ENCODE data around the gene NDST1. TPM values are rescaled to one million over a fixed set of nuclear protein-coding genes. Genes with fewer than 3 reads are reported as not detected.

NDST1 gene
- total RNA-seq, 1 donor from 2014 or later = 321 TPM

- no peaks in the 10 kb centered on the region for H3K9me3 ChIP-seq (ENCODE audit: insufficient read depth, low read depth, low read length)
- no peaks in the 10 kb centered on the region for H4K20me1 ChIP-seq (ENCODE audit: insufficient read depth, low read length)
- DNase-seq (ENCODE audit: low read depth) = no peak
- H3K27ac ChIP-seq (ENCODE audit: low read depth, low read length) = no peak overlapping the region
- FAIRE-seq = no peak
- H3K27me3 ChIP-seq (ENCODE audit: insufficient read depth, low read length) = no peaks in the 10 kb centered on the region
- no peaks in the 10 kb centered on the region for H3K79me2 ChIP-seq (ENCODE audit: insufficient read depth, low read length)
- no peak for TF ChIP-seq EZH2 (IDR thresholded peaks at IDR 0.05; ENCODE audit: insufficient read depth, low read length)
- TF ChIP-seq, protein P1, sequence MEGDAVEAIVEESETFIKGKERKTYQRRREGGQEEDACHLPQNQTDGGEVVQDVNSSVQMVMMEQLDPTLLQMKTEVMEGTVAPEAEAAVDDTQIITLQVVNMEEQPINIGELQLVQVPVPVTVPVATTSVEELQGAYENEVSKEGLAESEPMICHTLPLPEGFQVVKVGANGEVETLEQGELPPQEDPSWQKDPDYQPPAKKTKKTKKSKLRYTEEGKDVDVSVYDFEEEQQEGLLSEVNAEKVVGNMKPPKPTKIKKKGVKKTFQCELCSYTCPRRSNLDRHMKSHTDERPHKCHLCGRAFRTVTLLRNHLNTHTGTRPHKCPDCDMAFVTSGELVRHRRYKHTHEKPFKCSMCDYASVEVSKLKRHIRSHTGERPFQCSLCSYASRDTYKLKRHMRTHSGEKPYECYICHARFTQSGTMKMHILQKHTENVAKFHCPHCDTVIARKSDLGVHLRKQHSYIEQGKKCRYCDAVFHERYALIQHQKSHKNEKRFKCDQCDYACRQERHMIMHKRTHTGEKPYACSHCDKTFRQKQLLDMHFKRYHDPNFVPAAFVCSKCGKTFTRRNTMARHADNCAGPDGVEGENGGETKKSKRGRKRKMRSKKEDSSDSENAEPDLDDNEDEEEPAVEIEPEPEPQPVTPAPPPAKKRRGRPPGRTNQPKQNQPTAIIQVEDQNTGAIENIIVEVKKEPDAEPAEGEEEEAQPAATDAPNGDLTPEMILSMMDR (IDR thresholded peaks at IDR 0.05; ENCODE audit: insufficient read depth, low read depth, low read length) = no peak
- H3K9ac ChIP-seq (ENCODE audit: low read length) = no peak overlapping the region
- peaks cover 28% of the 10 kb centered on the region for H3K4me1 ChIP-seq (ENCODE audit: insufficient read depth, low read length)
- Mint-ChIP-seq H3K27me3 (ENCODE audit: low read depth, unreplicated experiment) (peaks cover 14% of the 10 kb centered on the region), H3K4me1 (ENCODE audit: low read depth, unreplicated experiment) (peaks cover 19% of the 10 kb centered on the region), H3K9me3 (ENCODE audit: unreplicated experiment) (no peaks in the 10 kb centered on the region), H3K36me3 (ENCODE audit: low read depth, unreplicated experiment) (no peaks in the 10 kb centered on the region), H3K4me3 (ENCODE audit: unreplicated experiment) (no peak overlapping the region), H3K27ac (ENCODE audit: unreplicated experiment) (no peak overlapping the region)
- H2AFZ ChIP-seq (ENCODE audit: low read depth, low read length) = no peak overlapping the region
- H3K36me3 ChIP-seq (ENCODE audit: insufficient read depth, low read length) = no peaks in the 10 kb centered on the region
- no peak overlapping the region for H3K4me2 ChIP-seq (ENCODE audit: low read length)
- H3K4me3 ChIP-seq (ENCODE audit: insufficient read depth, low read depth, low read length) = no peak overlapping the region
These were observed 90.1 kb downstream of the NDST1 start for GRCh38 chr5:150598006-150598405.

GRCh38 chr5:150598821-150599273 lies 90.9 kb downstream of the NDST1 start:
- Histone ChIP-seq H3K36me3 (ENCODE audit: insufficient read depth, low read length) (no peaks in the 10 kb centered on the region), H3K4me2 (ENCODE audit: low read length) (no peak overlapping the region), H3K79me2 (ENCODE audit: insufficient read depth, low read length) (no peaks in the 10 kb centered on the region), H3K27me3 (ENCODE audit: insufficient read depth, low read length) (no peaks in the 10 kb centered on the region), H3K9ac (ENCODE audit: low read length) (no peak overlapping the region), H4K20me1 (ENCODE audit: insufficient read depth, low read length) (no peaks in the 10 kb centered on the region), H3K4me1 (ENCODE audit: insufficient read depth, low read length) (peaks cover 28% of the 10 kb centered on the region), H3K27ac (ENCODE audit: low read depth, low read length) (no peak overlapping the region), H2AFZ (ENCODE audit: low read depth, low read length) (no peak overlapping the region), H3K9me3 (ENCODE audit: insufficient read depth, low read depth, low read length) (no peaks in the 10 kb centered on the region), H3K4me3 (ENCODE audit: insufficient read depth, low read depth, low read length) (no peak overlapping the region)
- Mint-ChIP-seq H3K27me3 (ENCODE audit: low read depth, unreplicated experiment) (peaks cover 18% of the 10 kb centered on the region), H3K27ac (ENCODE audit: unreplicated experiment) (no peak overlapping the region), H3K36me3 (ENCODE audit: low read depth, unreplicated experiment) (no peaks in the 10 kb centered on the region), H3K9me3 (ENCODE audit: unreplicated experiment) (no peaks in the 10 kb centered on the region), H3K4me1 (ENCODE audit: low read depth, unreplicated experiment) (peaks cover 19% of the 10 kb centered on the region), H3K4me3 (ENCODE audit: unreplicated experiment) (no peak overlapping the region)
- TF ChIP-seq, protein P1 (IDR thresholded peaks at IDR 0.05; ENCODE audit: insufficient read depth, low read depth, low read length) = no peak
- TF ChIP-seq EZH2 (IDR thresholded peaks at IDR 0.05; ENCODE audit: insufficient read depth, low read length) = no peak
- no peak for FAIRE-seq
- no peak for DNase-seq (ENCODE audit: low read depth)

GRCh38 chr5:150599281-150599680 lies 91.3 kb downstream of the NDST1 start:
- DNase-seq (ENCODE audit: low read depth) (no peak), FAIRE-seq (no peak)
- Mint-ChIP-seq H3K27ac (ENCODE audit: unreplicated experiment) (no peak overlapping the region), H3K36me3 (ENCODE audit: low read depth, unreplicated experiment) (no peaks in the 10 kb centered on the region), H3K4me1 (ENCODE audit: low read depth, unreplicated experiment) (peaks cover 19% of the 10 kb centered on the region), H3K27me3 (ENCODE audit: low read depth, unreplicated experiment) (peaks cover 21% of the 10 kb centered on the region), H3K9me3 (ENCODE audit: unreplicated experiment) (no peaks in the 10 kb centered on the region), H3K4me3 (ENCODE audit: unreplicated experiment) (no peak overlapping the region)
- Histone ChIP-seq H3K4me3 (ENCODE audit: insufficient read depth, low read depth, low read length) (no peak overlapping the region), H3K79me2 (ENCODE audit: insufficient read depth, low read length) (no peaks in the 10 kb centered on the region), H3K27me3 (ENCODE audit: insufficient read depth, low read length) (no peaks in the 10 kb centered on the region), H3K27ac (ENCODE audit: low read depth, low read length) (no peak overlapping the region), H3K4me1 (ENCODE audit: insufficient read depth, low read length) (peaks cover 28% of the 10 kb centered on the region), H3K9me3 (ENCODE audit: insufficient read depth, low read depth, low read length) (no peaks in the 10 kb centered on the region), H2AFZ (ENCODE audit: low read depth, low read length) (no peak overlapping the region), H4K20me1 (ENCODE audit: insufficient read depth, low read length) (no peaks in the 10 kb centered on the region), H3K4me2 (ENCODE audit: low read length) (no peak overlapping the region), H3K36me3 (ENCODE audit: insufficient read depth, low read length) (no peaks in the 10 kb centered on the region), H3K9ac (ENCODE audit: low read length) (peak overlapping the region; percentile 61)
- TF ChIP-seq, protein P1 (IDR thresholded peaks at IDR 0.05; ENCODE audit: insufficient read depth, low read depth, low read length) = no peak
- TF ChIP-seq EZH2 (IDR thresholded peaks at IDR 0.05; ENCODE audit: insufficient read depth, low read length) = no peak

Data from astrocyte (in vitro differentiated cells and primary cell).